ENCODE results near the gene LDLRAD4.

The LDLRAD4 gene

DNA sequence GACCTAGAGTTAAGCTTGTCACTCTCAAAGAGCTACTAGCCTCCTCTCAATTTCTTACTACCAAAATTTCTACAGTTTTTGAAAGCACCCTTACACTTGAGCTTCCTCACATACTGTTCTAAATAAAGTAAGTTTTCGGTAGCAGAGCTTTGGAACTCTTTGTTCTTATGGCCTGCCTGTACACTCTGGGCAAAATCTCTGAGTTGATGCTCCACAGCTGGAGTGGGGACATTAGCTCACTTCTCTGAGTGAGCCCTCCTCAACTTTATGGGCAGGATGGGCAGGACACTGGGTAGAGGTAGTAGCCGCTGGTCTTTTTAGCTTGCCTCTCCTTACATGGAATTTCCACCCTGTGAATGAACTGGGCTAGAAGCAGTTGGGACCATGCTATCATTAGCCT is 380.0 kb downstream of the LDLRAD4 start:
- no peak overlapping the region for H3K27ac ChIP-seq (replicated peaks)
- no peaks in the 10 kb centered on the region for H3K27me3 ChIP-seq (ENCODE audit: insufficient read depth, poor library complexity, severe bottlenecking)

DNA sequence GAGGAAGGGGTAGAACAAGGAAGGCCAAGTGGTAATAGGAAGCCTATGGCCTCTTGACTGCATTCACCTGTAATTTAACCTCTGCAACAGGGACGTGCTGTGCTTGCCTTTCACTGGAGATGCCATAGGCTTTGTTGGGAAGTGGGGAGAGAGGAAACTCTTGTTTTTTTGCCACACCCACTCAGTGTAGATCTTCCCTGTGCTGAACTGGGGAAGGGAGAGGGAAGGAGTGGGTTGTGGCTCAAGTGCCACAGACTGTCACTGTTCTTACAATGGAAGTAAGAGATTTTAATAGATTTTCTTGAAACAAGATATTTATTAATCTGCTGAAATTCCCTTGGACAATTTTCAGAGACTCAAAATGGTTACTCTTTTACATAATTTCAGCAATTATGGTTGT is 380.5 kb downstream of the LDLRAD4 start:
- no peak for DNase-seq (ENCODE audit: low read depth in 1 of 2, low spot score in 1 of 2)
- H3K27ac ChIP-seq (replicated peaks), result no peak overlapping the region
- no peak overlapping the region for H3K4me3 ChIP-seq (replicated peaks; ENCODE audit: insufficient read depth, low read length)
- H3K27me3 ChIP-seq (ENCODE audit: insufficient read depth, poor library complexity, severe bottlenecking), result no peaks in the 10 kb centered on the region
- TF ChIP-seq POLR2AphosphoS5 (IDR thresholded peaks at IDR 0.05; ENCODE audit: low read depth) (no peak), GABPA (IDR thresholded peaks at IDR 0.05; ENCODE audit: low read depth) (no peak), SPI1 (IDR thresholded peaks at IDR 0.05; ENCODE audit: borderline replicate concordance, low read depth) (no peak)
- TF ChIP-seq, protein P1, sequence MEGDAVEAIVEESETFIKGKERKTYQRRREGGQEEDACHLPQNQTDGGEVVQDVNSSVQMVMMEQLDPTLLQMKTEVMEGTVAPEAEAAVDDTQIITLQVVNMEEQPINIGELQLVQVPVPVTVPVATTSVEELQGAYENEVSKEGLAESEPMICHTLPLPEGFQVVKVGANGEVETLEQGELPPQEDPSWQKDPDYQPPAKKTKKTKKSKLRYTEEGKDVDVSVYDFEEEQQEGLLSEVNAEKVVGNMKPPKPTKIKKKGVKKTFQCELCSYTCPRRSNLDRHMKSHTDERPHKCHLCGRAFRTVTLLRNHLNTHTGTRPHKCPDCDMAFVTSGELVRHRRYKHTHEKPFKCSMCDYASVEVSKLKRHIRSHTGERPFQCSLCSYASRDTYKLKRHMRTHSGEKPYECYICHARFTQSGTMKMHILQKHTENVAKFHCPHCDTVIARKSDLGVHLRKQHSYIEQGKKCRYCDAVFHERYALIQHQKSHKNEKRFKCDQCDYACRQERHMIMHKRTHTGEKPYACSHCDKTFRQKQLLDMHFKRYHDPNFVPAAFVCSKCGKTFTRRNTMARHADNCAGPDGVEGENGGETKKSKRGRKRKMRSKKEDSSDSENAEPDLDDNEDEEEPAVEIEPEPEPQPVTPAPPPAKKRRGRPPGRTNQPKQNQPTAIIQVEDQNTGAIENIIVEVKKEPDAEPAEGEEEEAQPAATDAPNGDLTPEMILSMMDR (IDR thresholded peaks at IDR 0.05; ENCODE audit: insufficient read depth, low read length), result no peak
- TF ChIP-seq, protein P2, sequence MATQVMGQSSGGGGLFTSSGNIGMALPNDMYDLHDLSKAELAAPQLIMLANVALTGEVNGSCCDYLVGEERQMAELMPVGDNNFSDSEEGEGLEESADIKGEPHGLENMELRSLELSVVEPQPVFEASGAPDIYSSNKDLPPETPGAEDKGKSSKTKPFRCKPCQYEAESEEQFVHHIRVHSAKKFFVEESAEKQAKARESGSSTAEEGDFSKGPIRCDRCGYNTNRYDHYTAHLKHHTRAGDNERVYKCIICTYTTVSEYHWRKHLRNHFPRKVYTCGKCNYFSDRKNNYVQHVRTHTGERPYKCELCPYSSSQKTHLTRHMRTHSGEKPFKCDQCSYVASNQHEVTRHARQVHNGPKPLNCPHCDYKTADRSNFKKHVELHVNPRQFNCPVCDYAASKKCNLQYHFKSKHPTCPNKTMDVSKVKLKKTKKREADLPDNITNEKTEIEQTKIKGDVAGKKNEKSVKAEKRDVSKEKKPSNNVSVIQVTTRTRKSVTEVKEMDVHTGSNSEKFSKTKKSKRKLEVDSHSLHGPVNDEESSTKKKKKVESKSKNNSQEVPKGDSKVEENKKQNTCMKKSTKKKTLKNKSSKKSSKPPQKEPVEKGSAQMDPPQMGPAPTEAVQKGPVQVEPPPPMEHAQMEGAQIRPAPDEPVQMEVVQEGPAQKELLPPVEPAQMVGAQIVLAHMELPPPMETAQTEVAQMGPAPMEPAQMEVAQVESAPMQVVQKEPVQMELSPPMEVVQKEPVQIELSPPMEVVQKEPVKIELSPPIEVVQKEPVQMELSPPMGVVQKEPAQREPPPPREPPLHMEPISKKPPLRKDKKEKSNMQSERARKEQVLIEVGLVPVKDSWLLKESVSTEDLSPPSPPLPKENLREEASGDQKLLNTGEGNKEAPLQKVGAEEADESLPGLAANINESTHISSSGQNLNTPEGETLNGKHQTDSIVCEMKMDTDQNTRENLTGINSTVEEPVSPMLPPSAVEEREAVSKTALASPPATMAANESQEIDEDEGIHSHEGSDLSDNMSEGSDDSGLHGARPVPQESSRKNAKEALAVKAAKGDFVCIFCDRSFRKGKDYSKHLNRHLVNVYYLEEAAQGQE (IDR thresholded peaks at IDR 0.05; ENCODE audit: insufficient replicate concordance, low read depth), result no peak

More for the DNA sequence above, 380.0 kb downstream of the LDLRAD4 start:
- no peak for DNase-seq (ENCODE audit: low read depth in 1 of 2, low spot score in 1 of 2)
- H3K4me3 ChIP-seq (replicated peaks; ENCODE audit: insufficient read depth, low read length), result no peak overlapping the region
- TF ChIP-seq, protein P2 (IDR thresholded peaks at IDR 0.05; ENCODE audit: insufficient replicate concordance, low read depth), result no peak
- no peak for TF ChIP-seq GABPA (IDR thresholded peaks at IDR 0.05; ENCODE audit: low read depth)
- TF ChIP-seq POLR2AphosphoS5 (IDR thresholded peaks at IDR 0.05; ENCODE audit: low read depth), result no peak
- TF ChIP-seq, protein P1 (IDR thresholded peaks at IDR 0.05; ENCODE audit: insufficient read depth, low read length), result no peak
- TF ChIP-seq SPI1 (IDR thresholded peaks at IDR 0.05; ENCODE audit: borderline replicate concordance, low read depth), result no peak

DNA sequence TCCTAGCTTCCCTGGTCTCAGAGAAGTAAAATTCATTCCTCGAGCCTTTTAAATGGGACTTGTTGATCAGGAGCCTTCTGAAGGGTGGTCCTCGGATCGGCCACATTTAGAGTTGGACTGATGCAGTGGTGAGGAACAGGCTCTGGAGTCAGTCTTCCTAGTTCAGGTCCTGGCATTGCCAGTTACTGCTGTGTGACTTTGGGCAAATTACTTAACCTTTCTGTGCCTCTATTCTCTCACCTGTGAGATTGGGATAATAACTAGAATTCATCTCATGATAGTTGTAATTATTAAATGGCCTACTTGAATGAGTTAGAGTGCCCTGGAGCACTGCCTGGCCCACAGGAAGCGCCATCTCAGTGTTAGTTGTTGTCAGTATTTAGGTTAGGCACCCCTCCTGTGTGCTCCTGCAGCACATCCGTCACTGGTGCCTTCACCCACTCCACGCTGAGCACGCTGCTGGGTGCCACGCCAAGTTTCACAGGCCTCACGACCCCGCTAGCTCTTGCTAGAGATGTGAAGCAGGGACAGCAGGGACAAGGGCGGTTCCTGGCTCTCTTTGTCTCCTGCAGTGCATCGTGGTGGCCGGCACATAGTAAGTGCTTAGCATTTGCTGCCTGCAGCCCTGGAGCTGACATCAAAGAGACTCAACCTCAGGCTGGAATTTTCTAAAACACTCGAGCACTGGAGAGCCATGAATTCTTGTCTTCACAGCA is 384.9 kb downstream of the LDLRAD4 start:
- no peak for DNase-seq (ENCODE audit: low read depth in 1 of 2, low spot score in 1 of 2)
- Histone ChIP-seq H3K27ac (replicated peaks) (no peak overlapping the region), H3K27me3 (ENCODE audit: insufficient read depth, poor library complexity, severe bottlenecking) (no peaks in the 10 kb centered on the region), H3K4me3 (replicated peaks; ENCODE audit: insufficient read depth, low read length) (no peak overlapping the region)
- TF ChIP-seq SPI1 (IDR thresholded peaks at IDR 0.05; ENCODE audit: borderline replicate concordance, low read depth) (no peak), POLR2AphosphoS5 (IDR thresholded peaks at IDR 0.05; ENCODE audit: low read depth) (no peak), GABPA (IDR thresholded peaks at IDR 0.05; ENCODE audit: low read depth) (no peak)
- TF ChIP-seq, protein P1 (IDR thresholded peaks at IDR 0.05; ENCODE audit: insufficient read depth, low read length), result no peak
- TF ChIP-seq, protein P2 (IDR thresholded peaks at IDR 0.05; ENCODE audit: insufficient replicate concordance, low read depth), result no peak

All from HL-60 (cell line).